ENCODE results near the gene SEMA7A.

Gene SEMA7A

DNA sequence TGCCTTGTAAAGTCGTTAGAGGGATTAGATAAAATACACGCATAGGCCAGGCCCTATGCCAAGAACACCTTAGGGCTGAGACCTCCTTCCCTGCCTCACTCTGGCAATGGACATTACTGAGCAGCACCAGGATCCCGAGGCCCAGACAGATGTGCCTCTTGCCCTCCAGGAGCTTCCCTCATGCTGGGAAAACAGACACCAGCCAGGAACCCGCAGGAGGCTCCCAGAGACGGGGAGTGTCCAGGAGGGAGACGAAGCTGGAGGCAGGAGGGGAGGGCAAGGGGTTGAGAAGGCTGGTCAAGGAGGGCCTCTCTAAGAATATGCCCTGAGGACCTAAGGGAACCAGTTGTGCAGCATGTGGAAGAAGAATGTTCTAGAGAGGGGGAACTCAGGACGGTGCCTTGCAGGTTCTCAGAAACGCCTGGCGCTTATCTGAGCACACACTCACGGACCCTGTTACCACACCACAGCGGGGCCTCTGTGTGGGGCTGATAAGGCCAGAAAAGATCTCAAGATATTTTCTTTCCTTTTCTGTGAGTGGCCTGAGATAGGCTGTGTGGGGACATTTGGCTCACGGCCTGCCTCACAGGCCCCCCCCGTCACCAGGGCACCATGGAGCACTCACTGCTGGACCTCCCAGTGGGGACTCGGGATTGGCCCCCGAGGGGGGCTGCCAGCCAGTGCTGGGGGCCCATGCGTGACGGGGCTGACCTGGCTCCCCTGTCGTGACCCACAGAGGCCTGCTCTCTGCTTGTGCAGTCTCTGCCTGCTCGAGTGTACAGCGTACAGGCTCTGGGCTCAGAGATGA is 44.3 kb downstream of the SEMA7A start:
- in situ Hi-C loops (cut with MboI; ENCODE audit: low sequenced_read_pairs), result no loop called here

DNA sequence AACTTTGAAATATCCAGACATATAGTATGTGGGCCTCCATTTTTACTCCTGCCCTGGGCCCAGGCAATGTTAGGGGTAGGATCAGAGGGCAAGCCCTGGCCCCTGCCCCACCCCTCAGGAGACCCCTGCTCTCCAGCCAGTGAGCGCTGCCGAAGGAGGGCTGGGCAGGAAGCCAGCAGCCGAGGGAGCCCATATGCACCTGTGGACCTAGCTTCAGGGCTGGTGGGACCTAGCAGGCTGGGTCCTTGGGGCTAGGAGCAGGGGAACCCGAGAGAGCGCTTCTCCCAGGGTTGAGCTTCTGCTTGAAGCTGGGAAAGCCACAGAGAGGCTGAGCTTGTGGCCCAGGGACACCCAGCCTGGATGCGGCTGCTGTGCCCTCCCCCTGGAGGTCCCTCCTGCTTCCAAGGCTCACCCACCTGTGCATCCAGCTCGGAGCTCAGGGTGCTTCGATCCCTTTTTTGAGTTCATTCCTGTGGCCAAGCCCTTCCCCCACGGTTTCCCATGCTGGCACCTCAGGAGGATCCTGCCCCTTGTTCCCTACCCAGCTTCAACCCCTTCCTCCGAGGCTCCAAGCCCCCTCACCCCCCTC is 45.3 kb downstream of the SEMA7A start:
- in situ Hi-C loops (cut with MboI; ENCODE audit: low sequenced_read_pairs), result no loop called here

DNA sequence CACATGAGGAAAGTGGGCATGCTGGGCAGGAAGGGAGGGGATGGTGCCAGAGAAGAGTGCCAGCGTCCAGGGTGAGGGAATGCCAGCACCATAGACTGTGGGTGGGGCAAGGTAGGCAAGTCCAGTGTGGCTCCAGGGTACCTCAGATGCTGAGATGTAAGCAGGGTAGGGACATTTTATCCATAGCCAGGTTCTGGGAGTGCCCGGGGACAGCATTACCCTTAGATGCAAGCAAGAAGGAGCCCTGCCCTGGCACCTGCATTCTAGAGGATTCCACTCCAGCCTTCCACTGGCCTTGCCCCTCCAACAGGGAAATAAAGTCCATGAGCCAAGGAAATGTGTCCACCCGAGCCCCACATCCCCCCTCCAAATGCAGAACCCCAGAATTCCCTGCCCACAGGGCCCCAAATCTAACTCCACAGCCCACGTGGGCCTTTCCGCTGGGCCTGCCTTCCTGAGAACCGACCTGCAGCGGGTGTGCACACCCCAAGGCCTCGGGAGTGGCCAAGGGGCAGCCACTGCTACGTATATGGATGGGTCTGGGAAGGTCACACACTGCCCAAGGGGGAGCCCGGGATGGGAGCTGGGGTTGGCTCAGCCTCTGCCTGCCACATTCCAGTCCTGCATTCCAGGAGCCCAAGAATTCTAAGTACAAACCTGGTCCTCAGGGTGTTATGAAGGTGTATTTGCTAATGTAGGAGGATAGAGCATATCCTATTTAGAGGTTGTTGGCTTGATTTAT is 46.0 kb downstream of the SEMA7A start:
- in situ Hi-C loops (cut with MboI; ENCODE audit: low sequenced_read_pairs), result no loop called here

DNA sequence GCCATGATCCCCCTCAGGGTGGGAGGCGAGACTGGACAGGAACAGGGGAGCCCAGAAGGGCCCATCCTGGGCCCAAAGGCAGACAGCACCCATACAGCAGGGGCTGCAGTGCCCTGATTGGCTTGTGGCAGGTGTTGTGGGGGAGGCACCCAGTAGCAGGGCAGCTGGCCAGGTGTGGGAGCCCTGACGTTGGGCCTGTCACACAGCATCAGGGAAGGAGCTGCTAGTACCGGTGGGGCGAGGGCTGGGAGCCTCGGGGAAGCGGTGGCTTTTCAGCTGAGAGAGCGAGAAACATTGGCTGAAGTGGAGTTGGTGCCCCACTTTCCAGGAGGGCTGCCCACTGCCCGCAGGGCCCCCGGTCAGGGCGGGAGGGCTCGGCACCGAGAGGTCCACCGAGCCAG is 46.6 kb downstream of the SEMA7A start:
- in situ Hi-C loops (cut with MboI; ENCODE audit: low sequenced_read_pairs), result no loop called here

DNA sequence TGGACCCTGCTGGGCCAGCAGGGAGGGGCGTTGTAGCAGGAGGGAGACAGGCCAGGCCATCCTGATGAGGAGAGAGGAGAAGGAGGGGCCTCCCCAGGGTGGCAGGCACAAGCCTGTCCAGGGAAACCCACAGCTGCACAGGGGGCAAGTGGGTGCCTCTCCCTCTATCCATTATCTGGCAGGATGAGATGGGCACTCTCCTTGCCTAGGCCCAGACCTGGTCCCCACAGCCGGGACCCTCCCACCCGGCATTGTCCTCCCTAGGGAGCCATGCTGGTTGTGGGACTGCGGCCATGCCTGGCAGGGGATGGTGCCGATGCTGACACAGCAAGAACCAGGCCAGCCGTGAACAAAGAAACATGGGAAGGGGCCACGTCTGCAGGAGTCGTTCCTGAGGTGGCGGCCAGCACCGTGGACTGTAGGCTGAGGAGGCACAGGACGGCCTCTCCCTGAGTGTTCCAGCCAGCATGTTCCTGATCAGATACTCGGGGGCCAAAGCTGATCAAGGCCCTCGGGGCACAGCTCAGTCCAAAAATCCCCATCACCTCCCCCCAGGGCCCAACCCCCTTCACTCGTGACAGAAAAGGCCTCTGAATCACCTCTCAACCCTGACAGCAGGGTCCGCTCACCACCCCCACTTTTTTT is 47.1 kb downstream of the SEMA7A start:
- in situ Hi-C loops (cut with MboI; ENCODE audit: low sequenced_read_pairs), result no loop called here

DNA sequence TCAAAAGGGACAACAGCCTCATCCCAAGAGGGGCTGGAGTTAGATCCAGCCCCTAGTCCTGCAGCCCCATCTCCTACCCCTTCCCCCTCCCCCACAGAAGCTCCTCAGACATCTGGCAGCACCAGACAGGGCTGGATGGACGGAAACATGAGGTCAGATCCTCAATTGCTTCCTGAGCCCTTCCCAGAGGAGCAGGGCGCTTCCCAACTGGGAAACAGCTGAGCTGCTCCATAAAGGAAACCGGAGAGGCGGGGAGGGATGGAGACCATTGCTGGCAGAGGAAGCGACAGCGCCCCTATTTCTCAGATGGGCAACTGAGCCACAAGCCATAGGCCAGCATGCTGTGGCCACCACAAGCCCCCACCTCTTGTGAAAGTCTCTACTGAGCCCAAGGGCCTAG is 48.0 kb downstream of the SEMA7A start:
- in situ Hi-C loops (cut with MboI; ENCODE audit: low sequenced_read_pairs), result no loop called here

DNA sequence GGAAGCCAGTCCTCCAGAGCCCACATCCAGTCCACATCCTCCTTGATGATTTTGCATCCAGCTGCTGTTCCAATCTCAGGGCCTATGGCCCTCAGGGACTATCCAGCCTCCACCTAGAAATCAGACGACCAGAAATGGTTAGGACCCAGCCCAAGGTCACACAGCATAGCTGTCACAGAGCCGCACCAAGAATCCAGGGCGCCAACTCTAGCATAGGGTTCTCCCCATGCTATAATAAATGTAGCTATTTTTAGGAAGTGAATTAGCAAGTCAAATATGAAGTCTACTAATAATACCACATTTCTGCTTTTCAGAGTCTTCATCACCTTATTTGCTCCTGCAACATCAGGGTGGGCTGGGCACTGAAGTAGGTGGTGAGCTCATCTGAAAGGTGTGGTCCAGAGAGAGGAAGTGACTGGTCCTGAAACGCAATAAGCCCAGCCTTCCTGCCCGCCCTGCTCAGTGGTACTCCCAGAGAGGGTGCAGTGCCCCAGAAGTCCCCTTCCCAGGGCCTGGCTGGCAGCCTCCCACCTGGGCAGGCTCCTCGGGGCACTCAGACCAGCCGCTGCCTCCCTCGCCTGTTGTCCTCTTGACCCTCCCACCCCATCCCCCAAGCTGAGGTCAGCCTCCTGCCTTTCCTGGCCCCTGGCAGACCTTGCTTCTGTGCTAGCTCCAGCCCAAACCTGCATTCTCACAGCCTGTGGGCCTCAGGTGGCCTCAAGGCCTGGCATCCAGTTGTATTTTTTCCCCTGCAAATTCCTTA is 48.7 kb downstream of the SEMA7A start:
- in situ Hi-C loops (cut with MboI; ENCODE audit: low sequenced_read_pairs), result no loop called here

DNA sequence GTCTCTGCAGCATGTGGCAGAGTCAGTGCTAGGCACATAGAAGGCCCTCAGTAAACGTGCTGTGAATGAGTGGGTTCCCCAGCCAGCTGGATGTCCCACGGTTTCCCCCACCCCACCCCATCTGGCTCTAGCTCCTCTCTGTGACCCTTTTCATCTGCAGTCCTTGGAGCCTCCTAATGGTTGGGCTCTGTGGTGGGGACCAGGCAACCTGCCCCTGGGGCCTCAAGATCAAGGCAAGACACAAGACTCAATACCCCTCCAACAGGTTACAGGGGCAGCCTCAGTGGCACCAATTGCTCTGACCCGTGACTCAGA is 49.2 kb downstream of the SEMA7A start:
- in situ Hi-C loops (cut with MboI; ENCODE audit: low sequenced_read_pairs), result no loop called here

DNA sequence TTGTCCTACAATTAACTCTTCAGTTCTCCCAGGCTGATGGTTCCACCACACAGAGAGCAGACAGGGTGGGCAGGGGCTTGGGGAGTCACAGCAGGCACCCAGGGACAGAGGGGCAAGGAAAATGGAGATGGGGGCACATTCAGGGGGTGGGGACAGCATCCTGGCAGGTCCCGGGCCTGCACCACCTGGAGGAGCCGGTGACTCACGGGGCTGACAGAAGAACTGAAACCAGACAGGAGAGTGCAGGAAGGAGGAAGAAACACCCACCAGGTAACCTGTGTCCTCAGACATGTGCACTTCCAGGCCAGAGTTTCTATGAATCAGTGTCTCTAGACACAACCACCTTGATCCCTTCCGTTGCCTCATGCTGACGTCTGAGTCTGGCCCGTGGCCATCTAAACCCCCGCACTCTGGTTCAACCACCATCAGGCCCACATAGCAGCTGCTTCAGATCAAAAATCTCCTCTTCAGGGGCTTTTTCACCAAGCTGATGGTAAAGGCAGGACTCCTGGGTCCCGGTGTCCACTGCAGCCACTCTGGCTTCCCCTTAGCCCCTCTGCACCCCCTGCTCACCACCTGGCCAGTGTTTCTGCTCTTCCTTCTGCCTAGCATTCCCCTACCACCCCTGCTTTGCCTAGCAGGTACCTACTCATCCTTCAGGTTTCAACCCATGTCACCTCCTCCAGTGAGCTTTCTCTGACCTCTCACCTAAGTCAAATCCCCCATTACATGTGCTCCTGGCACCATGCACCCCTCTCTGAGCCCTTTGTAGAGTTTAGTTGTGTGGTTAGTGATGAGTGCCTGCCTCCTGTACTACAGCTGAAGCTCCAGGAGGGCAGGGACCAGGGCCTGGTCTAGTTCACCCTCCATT is 49.8 kb downstream of the SEMA7A start:
- in situ Hi-C loops (cut with MboI; ENCODE audit: low sequenced_read_pairs), result no loop called here

DNA sequence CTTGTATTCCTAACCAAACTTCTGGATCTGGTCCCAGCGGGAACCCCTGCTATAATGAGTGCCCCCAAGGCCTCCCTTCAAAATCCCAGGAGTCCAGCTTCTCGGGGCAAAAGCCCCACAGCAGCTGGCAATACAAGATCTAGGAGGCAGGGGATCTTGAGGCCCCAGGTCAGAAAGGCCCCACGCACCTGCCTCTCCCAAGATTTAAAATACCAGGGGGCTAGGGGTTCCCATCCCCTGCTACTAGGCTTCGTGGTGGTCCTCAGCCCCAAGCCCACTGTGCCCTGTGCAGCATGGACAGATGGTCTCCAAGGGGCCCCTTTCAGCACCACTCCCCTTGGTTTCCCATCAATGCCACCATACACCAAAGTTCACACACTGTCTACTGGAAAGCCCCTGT is 50.5 kb downstream of the SEMA7A start:
- in situ Hi-C loops (cut with MboI; ENCODE audit: low sequenced_read_pairs), result no loop called here

DNA sequence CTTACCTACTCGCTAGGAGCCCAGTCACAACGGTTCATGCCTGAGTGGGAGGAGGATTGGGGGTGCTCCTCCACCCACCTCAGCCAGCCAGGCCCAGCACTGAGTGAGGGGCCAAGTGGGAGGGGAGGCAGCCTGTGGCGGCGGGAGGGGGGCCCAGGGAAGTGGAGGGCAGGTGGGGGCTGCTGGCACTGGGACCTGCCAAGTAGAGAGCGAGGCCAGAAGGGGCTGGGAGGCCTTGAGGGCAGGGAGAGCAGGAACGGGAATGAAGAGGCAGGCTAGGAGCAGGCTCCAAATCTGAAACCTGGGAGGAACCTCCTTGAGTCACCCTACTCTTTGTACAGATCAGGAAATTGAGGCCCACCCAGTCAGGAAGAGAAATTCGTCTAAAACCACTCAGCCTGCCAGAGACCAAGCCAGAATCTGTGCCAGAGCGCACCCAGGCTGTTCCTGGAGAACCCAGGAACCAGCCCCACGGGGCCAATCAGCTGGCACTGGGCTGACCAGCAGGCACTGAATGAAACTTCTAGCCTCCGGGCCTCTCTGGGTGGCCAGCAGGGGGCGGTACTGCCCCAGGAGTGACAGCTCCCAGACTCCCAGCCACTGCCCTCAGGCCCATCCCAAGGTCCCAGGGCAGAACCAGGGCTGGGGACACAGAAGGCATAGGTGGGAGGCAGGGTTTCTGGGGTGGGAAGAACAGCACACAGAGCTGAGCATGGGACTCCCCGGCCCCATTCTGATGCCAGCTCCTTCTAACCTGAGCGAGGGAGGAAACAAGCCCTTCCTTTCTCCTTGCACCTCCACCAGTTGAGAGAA is 51.5 kb downstream of the SEMA7A start:
- in situ Hi-C loops (cut with MboI; ENCODE audit: low sequenced_read_pairs), result no loop called here

DNA sequence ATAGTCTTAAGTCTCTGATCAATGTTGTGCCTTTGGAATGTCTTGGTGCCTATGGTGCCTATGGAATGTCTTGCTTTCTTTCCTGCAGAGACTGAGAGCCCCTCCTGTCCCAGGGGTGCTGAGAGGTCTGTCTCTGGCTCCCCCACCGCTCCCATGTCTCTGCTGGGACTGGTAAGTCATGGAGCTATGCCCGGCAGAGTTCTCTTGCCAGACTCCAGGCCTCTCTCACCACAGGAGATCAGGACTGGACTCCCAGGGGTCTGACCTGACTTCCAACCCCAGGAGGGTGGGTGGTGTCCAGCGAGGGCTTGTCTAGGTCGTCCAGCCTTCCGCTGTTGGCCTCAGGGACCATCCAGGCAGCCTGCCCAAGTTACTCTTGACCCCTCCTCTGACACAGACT is 52.3 kb downstream of the SEMA7A start:
- in situ Hi-C loops (cut with MboI; ENCODE audit: low sequenced_read_pairs), result no loop called here

DNA sequence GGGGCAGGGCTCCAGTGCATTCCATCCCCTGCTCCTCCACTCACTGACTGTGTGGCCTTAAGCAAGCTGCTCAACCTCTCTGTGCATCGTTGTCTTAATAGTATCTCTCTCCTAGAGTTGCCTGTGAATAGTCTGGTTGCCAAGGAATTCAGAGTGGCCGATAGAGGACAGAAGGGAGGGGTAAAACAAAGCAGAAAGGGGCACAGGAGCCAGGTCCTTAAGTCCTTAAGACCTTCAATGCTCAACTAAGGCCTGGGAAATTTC is 52.6 kb downstream of the SEMA7A start:
- in situ Hi-C loops (cut with MboI; ENCODE audit: low sequenced_read_pairs), result no loop called here

DNA sequence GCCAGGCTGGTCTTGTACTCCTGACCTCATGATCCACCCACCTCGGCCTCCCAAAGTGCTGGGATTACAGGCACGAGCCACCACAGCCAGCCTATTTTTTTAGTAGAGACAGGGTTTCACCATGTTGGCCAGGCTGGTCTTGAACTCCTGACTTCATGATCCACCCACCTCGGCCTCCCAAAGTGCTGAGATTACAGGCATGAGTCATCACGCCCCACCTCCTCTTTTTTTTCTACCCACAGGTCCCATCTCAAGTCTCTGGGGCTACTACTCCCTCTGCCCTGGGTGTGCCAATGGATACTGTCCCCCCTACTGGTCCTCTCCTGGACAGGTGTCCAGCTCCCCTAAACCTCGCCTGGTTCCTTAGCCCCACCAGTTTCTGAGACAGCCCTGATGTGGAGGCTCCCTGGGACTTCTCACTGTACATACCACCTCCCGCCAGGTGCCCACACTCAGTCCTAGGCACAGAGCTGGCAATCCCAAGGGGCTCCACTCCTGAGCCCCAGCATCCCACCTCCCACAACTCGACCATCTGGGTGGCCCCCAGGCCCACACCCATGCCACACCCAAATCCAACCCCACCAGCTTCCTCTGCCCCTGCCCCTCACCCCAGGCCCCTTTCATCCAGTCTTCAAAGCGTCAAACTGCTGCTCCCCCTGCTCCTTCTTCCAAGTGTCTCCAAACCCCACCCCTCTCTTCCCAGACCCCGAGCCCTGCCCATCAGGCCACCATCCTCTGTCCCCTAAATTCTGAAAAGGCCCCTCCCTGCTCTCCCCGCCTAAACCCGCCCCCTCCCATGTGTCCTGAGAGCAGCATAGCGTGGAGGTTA is 53.2 kb downstream of the SEMA7A start:
- in situ Hi-C loops (cut with MboI; ENCODE audit: low sequenced_read_pairs), result no loop called here

DNA sequence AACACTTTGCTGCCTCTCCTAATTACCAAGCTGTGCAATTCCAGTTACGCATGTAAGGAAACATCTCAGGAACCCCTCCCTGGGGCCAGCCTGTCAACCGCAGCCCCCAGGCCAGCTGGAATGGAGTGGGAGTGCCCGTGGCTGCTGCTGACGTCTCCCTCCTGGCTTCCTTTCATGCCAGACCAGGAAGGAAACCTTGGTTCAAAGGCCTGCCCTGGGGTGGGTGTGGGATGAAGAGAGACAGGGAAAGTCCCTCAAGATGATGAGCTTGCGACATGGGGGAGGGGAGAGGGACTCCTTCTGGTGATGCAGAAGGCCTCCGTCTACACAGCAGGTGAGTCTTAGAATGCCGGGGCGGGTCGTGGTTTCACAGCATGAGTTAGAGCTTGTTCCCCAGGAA is 54.9 kb downstream of the SEMA7A start:
- in situ Hi-C loops (cut with MboI; ENCODE audit: low sequenced_read_pairs), result no loop called here

DNA sequence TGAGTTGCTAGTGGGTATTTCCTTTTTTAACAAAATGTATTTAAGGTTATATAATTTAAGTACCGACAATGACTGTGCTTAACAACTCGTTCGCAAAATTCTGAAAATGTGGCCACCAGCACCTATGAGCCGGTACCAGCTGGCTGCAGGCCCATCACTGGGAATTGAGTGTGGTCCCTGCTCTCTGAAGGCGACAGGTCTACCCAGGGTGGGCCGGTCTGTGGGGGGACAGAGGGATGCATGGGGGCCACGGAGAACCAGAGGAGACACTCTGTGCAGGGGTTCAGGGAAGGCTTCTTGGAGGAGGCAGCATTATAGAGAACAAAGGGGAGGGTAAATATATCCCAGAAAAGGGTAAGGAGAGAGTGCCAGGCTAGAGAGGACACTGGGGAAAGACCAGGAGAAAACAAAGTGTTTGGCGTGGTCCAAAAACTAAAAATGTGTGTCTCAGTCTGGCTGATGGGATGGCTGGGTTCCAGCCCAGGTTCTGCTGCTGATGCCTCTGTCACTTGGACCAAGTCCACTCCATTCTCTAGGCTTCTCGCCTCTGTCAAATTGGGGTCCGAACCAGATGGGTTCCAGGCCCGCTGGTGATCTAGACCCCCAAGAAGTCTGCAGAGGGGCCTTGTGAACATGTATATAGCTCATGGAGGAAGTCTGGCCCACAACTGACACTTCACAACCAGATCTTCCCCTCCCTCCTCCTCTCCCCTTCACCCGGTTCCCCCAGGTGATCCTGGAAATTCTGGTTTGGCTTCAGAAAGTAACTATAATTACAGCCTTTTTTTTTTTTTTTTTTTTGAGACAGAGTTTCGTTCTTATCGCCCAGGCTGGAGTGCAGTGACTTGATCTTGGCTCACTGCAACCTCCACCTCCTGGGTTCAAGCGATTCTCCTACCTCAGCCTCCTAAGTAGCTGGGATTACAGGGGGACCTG is 55.7 kb downstream of the SEMA7A start:
- in situ Hi-C loops (cut with MboI; ENCODE audit: low sequenced_read_pairs), result no loop called here

DNA sequence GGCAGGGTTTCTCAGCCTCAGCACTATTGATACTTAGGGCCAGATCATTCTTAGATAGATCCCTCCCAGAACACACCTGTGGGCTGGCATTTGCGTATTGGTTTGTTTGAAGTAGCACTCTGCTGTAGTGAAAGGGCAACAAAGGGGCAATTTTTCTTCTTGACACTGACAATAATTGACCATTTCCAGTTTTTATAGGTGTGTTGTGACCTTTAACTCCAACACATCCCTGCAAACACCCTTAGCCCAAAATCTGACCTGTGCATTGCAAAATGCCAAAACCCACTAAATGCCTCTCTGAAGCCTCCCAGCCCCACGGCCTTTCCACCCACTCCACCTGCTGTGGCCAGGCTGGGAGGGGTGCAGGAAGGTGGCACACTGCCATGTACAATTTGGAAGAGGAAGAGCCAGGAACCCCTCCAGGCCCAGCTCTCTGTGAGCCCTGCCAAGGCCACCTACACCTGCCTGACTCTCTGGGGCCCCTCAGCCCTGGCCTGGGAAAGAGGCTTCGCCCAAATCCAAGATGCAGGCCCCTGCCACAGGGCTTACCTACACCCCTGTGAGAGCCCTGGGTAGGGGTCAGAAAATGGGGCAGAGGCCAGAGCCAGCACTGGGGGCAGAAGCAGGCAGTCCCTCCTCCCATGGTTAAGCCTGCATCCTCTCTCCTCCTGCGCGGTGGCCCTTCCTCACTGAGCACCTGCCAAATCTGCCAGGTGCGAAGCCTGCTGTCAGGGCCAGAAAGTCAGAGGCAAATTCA is 56.8 kb downstream of the SEMA7A start:
- in situ Hi-C loops (cut with MboI; ENCODE audit: low sequenced_read_pairs), result no loop called here

Measured in hTERT RPE-1 (cell line).